Neural cell (in vitro differentiated cells): Measurements from ENCODE around the gene PLVAP. TPM values are rescaled to one million over a fixed set of nuclear protein-coding genes. Genes with fewer than 3 reads are reported as not detected.
A peak's percentile ranks its signal among the peaks of the same experiment; 100 is the strongest.

Source experiments
- H2AFZ ChIP-seq: fragments of 200-600, 300-800 bp; sonication (generic), shearing (Covaris generic); 2 replicates; pipeline ENCODE4 v1.6.0; 2014; ENCODE audit warnings: low read depth, mild to moderate bottlenecking, antibody characterized with exemption, low read length, moderate library complexity
- H3F3A ChIP-seq: fragments of 200-600 bp; shearing (Covaris generic); 2 replicates; pipeline ENCODE4 v1.6.1; 2016; ENCODE audit warnings: mild to moderate bottlenecking, moderate library complexity, mixed read lengths, antibody characterized with exemption, low read length; ENCODE audit not compliant: insufficient read depth, poor library complexity, severe bottlenecking
- H3K27ac ChIP-seq: fragments of 200-600, 300-800 bp; sonication (generic), shearing (Covaris generic); 2 replicates; pipeline ENCODE4 v1.5.1; 2014; ENCODE audit warnings: mild to moderate bottlenecking, low read length, moderate library complexity
- H3K27me3 ChIP-seq: fragments of 300-800, 200-600 bp; sonication (generic), shearing (Covaris generic); 2 replicates; pipeline ENCODE4 v1.6.0; 2014; ENCODE audit warnings: mild to moderate bottlenecking, low read depth, low read length, moderate library complexity; ENCODE audit not compliant: insufficient read depth
- H3K36me3 ChIP-seq: fragments of 300-800, 200-600 bp; sonication (generic), shearing (Covaris generic); 2 replicates; pipeline ENCODE4 v1.5.1; 2014; ENCODE audit warnings: mild to moderate bottlenecking, antibody characterized with exemption, low read length, moderate library complexity; ENCODE audit not compliant: insufficient read depth
- H3K4me2 ChIP-seq: fragments of 300-800, 200-600 bp; sonication (generic), shearing (Covaris generic); 2 replicates; pipeline ENCODE4 v1.6.0; 2014; ENCODE audit warnings: mild to moderate bottlenecking, low read length
- H3K4me3 ChIP-seq: fragments of 300-800, 200-600 bp; sonication (generic), shearing (Covaris generic); 2 replicates; pipeline ENCODE4 v1.5.1; 2014; ENCODE audit warnings: mild to moderate bottlenecking, low read length, moderate library complexity
- H3K79me2 ChIP-seq: fragments of 200-600 bp; shearing (Covaris generic); replicated peaks from 2 replicates; pipeline ENCODE4 v1.6.0; 2014; ENCODE audit warnings: mild to moderate bottlenecking, low read length, moderate library complexity; ENCODE audit not compliant: insufficient read depth
- H3K9ac ChIP-seq: fragments of 300-800, 200-600 bp; sonication (generic), shearing (Covaris generic); 2 replicates; pipeline ENCODE4 v1.6.1; 2016; ENCODE audit warnings: mild to moderate bottlenecking, low read length, mixed read lengths
- H3K9me2 ChIP-seq: fragments of 200-600 bp; shearing (Covaris generic); 2 replicates; pipeline ENCODE4 v1.6.1; 2016; ENCODE audit warnings: mild to moderate bottlenecking, low read length, mixed read lengths; ENCODE audit not compliant: insufficient read depth
- H3K9me3 ChIP-seq: fragments of 200-600, 300-800 bp; sonication (generic), shearing (Covaris generic); 2 replicates; pipeline ENCODE4 v1.6.1; 2016; ENCODE audit warnings: mild to moderate bottlenecking, mixed run types, low read length, moderate library complexity, mixed read lengths
- H4K20me1 ChIP-seq: fragments of 200-600 bp; shearing (Covaris generic); 2 replicates; pipeline ENCODE4 v1.6.1; 2016; ENCODE audit warnings: mild to moderate bottlenecking, mixed run types; ENCODE audit not compliant: insufficient read depth
- EP300 ChIP-seq: fragments of 450-650 bp; conservative IDR thresholded peaks from 2 replicates; pipeline ENCODE4 v1.6.1; 2014; ENCODE audit warnings: antibody characterized with exemption, mild to moderate bottlenecking, moderate library complexity; ENCODE audit not compliant: poor library complexity, severe bottlenecking
- EZH2 ChIP-seq: fragments of 200-600, 300-800 bp; shearing (Covaris generic), sonication (generic); IDR thresholded peaks from 2 replicates; pipeline ENCODE4 v1.6.1; 2014; ENCODE audit warnings: antibody characterized with exemption, low read length, borderline replicate concordance, mild to moderate bottlenecking; ENCODE audit not compliant: insufficient read depth, poor library complexity, severe bottlenecking
- POLR2AphosphoS5 ChIP-seq: IDR thresholded peaks from 2 replicates; pipeline ENCODE4 v1.6.1; 2012
- RAD21 ChIP-seq: fragments of 450-650 bp; conservative IDR thresholded peaks from 2 replicates; pipeline ENCODE4 v1.6.1; 2014; ENCODE audit warnings: antibody characterized with exemption, mild to moderate bottlenecking, moderate library complexity
- SMC3 ChIP-seq: fragments of 450-650 bp; conservative IDR thresholded peaks from 2 replicates; pipeline ENCODE4 v1.6.1; 2014; ENCODE audit warnings: antibody characterized with exemption, mild to moderate bottlenecking, moderate library complexity; ENCODE audit not compliant: poor library complexity
- TAF1 ChIP-seq: IDR thresholded peaks from 2 replicates; pipeline ENCODE4 v1.6.1; 2012; ENCODE audit warnings: low read depth
- polyA plus RNA-seq: library from polyadenylated mRNA; depleted of rRNA; stranded (reverse); fragments of >200 nt; gene quantifications from 2 replicates; pipeline ENCODE4 v1.2.3, GENCODE V29; 2014
- TF ChIP-seq, protein P1 (sequence below): IDR thresholded peaks from 2 replicates; pipeline ENCODE4 v1.6.1; 2012; ENCODE audit warnings: borderline replicate concordance
- TF ChIP-seq, protein P2 (sequence below): fragments of 450-650 bp; IDR thresholded peaks from 2 replicates; pipeline ENCODE4 v1.5.1; 2014; ENCODE audit warnings: antibody characterized with exemption, mild to moderate bottlenecking, moderate library complexity; ENCODE audit not compliant: poor library complexity, severe bottlenecking

PLVAP gene
- polyA plus RNA-seq, 1 donor from 2014 or later: not detected

DNA sequence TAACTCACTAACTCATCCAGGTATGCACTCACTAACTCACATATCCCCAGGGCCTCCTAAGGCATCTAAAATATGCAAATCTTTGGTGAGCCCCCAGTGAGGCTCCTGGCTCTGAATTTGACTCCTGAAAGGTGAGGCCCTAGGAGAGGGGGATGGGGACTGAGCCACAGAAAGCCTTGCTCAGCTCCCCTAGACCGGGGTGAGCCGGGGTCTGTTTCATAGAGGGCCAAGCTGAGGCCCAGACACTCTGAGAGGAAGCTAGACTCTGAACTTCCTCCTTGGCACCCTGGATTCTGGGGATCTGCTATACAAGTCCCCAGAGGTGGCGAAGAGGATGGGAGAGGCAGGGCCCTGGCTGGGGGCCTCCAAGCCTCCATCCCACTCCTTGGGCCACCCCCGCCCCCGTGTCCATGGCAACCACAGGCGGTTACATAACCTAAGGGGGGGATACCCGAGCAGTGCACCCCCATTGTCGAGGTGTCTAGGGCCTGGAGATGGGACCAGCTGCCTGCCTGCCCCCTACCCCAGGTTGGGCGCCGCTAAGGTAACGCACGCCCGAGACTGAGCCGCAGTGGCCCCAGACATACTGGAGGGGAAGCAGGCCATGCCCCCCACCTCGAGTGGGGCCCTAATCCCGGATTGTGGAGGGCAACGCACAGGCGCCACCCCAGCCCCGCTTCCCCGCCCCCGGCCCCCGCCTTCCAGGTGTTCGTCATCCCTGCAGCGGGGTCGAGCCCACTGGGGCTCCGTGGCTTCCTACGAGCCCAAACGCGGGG, 74.6 kb downstream of the PLVAP start:
- no peaks in the 10 kb centered on the region for H3K27me3 ChIP-seq

More for the DNA sequence above, 74.6 kb downstream of the PLVAP start:
- Histone ChIP-seq H3F3A (no peaks in the 10 kb centered on the region), H3K27ac (no peak overlapping the region), H3K9me3 (peaks cover 5% of the 10 kb centered on the region), H3K4me3 (peak overlapping the region; percentile 84), H3K9me2 (no peaks in the 10 kb centered on the region), H3K9ac (peak overlapping the region; percentile 79), H3K79me2 (no peaks in the 10 kb centered on the region), H3K4me2 (peak overlapping the region; percentile 80), H3K36me3 (no peaks in the 10 kb centered on the region), H2AFZ (peak overlapping the region; percentile 77), H4K20me1 (no peaks in the 10 kb centered on the region)
- TF ChIP-seq, protein P1, sequence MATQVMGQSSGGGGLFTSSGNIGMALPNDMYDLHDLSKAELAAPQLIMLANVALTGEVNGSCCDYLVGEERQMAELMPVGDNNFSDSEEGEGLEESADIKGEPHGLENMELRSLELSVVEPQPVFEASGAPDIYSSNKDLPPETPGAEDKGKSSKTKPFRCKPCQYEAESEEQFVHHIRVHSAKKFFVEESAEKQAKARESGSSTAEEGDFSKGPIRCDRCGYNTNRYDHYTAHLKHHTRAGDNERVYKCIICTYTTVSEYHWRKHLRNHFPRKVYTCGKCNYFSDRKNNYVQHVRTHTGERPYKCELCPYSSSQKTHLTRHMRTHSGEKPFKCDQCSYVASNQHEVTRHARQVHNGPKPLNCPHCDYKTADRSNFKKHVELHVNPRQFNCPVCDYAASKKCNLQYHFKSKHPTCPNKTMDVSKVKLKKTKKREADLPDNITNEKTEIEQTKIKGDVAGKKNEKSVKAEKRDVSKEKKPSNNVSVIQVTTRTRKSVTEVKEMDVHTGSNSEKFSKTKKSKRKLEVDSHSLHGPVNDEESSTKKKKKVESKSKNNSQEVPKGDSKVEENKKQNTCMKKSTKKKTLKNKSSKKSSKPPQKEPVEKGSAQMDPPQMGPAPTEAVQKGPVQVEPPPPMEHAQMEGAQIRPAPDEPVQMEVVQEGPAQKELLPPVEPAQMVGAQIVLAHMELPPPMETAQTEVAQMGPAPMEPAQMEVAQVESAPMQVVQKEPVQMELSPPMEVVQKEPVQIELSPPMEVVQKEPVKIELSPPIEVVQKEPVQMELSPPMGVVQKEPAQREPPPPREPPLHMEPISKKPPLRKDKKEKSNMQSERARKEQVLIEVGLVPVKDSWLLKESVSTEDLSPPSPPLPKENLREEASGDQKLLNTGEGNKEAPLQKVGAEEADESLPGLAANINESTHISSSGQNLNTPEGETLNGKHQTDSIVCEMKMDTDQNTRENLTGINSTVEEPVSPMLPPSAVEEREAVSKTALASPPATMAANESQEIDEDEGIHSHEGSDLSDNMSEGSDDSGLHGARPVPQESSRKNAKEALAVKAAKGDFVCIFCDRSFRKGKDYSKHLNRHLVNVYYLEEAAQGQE: no peak
- TF ChIP-seq EZH2 (no peak), SMC3 (no peak), POLR2AphosphoS5 (no peak), TAF1 (no peak), RAD21 (no peak), EP300 (no peak)
- TF ChIP-seq, protein P2, sequence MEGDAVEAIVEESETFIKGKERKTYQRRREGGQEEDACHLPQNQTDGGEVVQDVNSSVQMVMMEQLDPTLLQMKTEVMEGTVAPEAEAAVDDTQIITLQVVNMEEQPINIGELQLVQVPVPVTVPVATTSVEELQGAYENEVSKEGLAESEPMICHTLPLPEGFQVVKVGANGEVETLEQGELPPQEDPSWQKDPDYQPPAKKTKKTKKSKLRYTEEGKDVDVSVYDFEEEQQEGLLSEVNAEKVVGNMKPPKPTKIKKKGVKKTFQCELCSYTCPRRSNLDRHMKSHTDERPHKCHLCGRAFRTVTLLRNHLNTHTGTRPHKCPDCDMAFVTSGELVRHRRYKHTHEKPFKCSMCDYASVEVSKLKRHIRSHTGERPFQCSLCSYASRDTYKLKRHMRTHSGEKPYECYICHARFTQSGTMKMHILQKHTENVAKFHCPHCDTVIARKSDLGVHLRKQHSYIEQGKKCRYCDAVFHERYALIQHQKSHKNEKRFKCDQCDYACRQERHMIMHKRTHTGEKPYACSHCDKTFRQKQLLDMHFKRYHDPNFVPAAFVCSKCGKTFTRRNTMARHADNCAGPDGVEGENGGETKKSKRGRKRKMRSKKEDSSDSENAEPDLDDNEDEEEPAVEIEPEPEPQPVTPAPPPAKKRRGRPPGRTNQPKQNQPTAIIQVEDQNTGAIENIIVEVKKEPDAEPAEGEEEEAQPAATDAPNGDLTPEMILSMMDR: no peak

Other genes with a start within 250 kb of the PLVAP start
- 20.4 and 34.7 TPM in 2 replicates for gene USE1, start 162.0 kb downstream of the PLVAP start, polyA plus RNA-seq
- gene OCEL1, start 151.1 kb downstream of the PLVAP start, polyA plus RNA-seq: 1.9 and 6.5 TPM in 2 replicates
- gene NR2F6, start 131.4 kb downstream of the PLVAP start, polyA plus RNA-seq: 26.9 and 30.0 TPM in 2 replicates
- 0.59 TPM in 1 of 2 replicates, not detected in the other for gene USHBP1, start 112.6 kb downstream of the PLVAP start, polyA plus RNA-seq
- 123 and 132 TPM in 2 replicates for gene BABAM1, start 109.9 kb downstream of the PLVAP start, polyA plus RNA-seq
- 9.3 and 12.4 TPM in 2 replicates for gene ANKLE1, start 95.4 kb downstream of the PLVAP start, polyA plus RNA-seq
- gene ABHD8, start 73.9 kb downstream of the PLVAP start, polyA plus RNA-seq: 28.1 and 31.6 TPM in 2 replicates
- 61.7 and 85.1 TPM in 2 replicates for gene MRPL34, start 71.5 kb downstream of the PLVAP start, polyA plus RNA-seq
- gene DDA1, start 67.8 kb downstream of the PLVAP start, polyA plus RNA-seq: 25.4 and 26.3 TPM in 2 replicates
- 51.3 and 68.6 TPM in 2 replicates for gene ANO8, start 42.5 kb downstream of the PLVAP start, polyA plus RNA-seq
- gene GTPBP3, start 39.8 kb downstream of the PLVAP start, polyA plus RNA-seq: 23.2 and 25.6 TPM in 2 replicates
- gene CCDC194, start 16.9 kb upstream of the PLVAP start, polyA plus RNA-seq: not detected in 2 replicates
- not detected in 2 replicates for gene BST2, start 28.3 kb upstream of the PLVAP start, polyA plus RNA-seq
- 43.8 and 48.6 TPM in 2 replicates for gene MVB12A, start 42.7 kb upstream of the PLVAP start, polyA plus RNA-seq
- not detected in 2 replicates for gene TMEM221, start 71.3 kb upstream of the PLVAP start, polyA plus RNA-seq
- not detected in 2 replicates for gene NXNL1, start 83.6 kb upstream of the PLVAP start, polyA plus RNA-seq
- 22.0 and 27.0 TPM in 2 replicates for gene SLC27A1, start 93.2 kb upstream of the PLVAP start, polyA plus RNA-seq
- gene PGLS, start 134.3 kb upstream of the PLVAP start, polyA plus RNA-seq: 78.2 and 92.7 TPM in 2 replicates
- 18.8 and 26.4 TPM in 2 replicates for gene COLGALT1, start 178.3 kb upstream of the PLVAP start, polyA plus RNA-seq